OCI-LY7 (cell line): Measurements from ENCODE around the gene STK4. TPM values are rescaled to one million over a fixed set of nuclear protein-coding genes. Genes with fewer than 3 reads are reported as not detected.

Experiments
- BruUV-seq: library from RNA; stranded (reverse); fragments of 400-500 nt; replicated peaks from 2 replicates; lab custom pipeline; 2021; lab: Mats Ljungman, UMichigan
- CTCF ChIA-PET: fragments of 300-600 bp; sonication (Branson Sonifier 250); formaldehyde crosslinking; loops from one replicate; lab custom pipeline; 2022; ENCODE audit warnings: antibody characterized with exemption; ENCODE audit not compliant: unreplicated experiment; lab: Charles Lee
- POLR2A ChIA-PET: fragments of 300-600 bp; sonication (Branson Sonifier 250); formaldehyde crosslinking; loops from one replicate; lab custom pipeline; 2022; ENCODE audit warnings: antibody characterized with exemption; lab: Charles Lee
- DNase-seq: peaks from one replicate; pipeline ENCODE4 v3.0.0-alpha.2; 2015; ENCODE audit warnings: low spot score
- H2AFZ ChIP-seq: fragments of 200-600 bp; sonication (generic), shearing (Covaris generic); 2 replicates; pipeline ENCODE4 v1.6.1; 2014; ENCODE audit warnings: mild to moderate bottlenecking, antibody characterized with exemption, low read length, moderate library complexity
- H3K27ac ChIP-seq: fragments of 200-600 bp; sonication (generic); 2 replicates; pipeline ENCODE4 v1.5.1; 2014; ENCODE audit warnings: mixed run types, low read depth, mild to moderate bottlenecking, moderate library complexity, low read length, inconsistent platforms; ENCODE audit not compliant: poor library complexity, severe bottlenecking
- H3K36me3 ChIP-seq: fragments of 200-600 bp; sonication (generic); 2 replicates; pipeline ENCODE4 v1.6.1; 2014; ENCODE audit warnings: mild to moderate bottlenecking, antibody characterized with exemption, low read length, moderate library complexity, mixed read lengths; ENCODE audit not compliant: insufficient read depth
- H3K4me1 ChIP-seq: fragments of 200-600 bp; sonication (generic); 2 replicates; pipeline ENCODE4 v1.5.1; 2014; ENCODE audit warnings: mild to moderate bottlenecking, low read length; ENCODE audit not compliant: insufficient read depth, poor library complexity, severe bottlenecking
- H3K4me2 ChIP-seq: fragments of 200-600 bp; sonication (generic); 2 replicates; pipeline ENCODE4 v1.6.1; 2014; ENCODE audit warnings: mild to moderate bottlenecking, low read length
- H3K4me3 ChIP-seq: fragments of 200-600 bp; sonication (generic); 2 replicates; pipeline ENCODE4 v1.5.1; 2014; ENCODE audit warnings: mild to moderate bottlenecking, low read depth, low read length; ENCODE audit not compliant: poor library complexity, severe bottlenecking
- H3K79me2 ChIP-seq: fragments of 200-600 bp; sonication (generic); 2 replicates; pipeline ENCODE4 v1.6.1; 2016; ENCODE audit warnings: low read depth, mild to moderate bottlenecking, low read length, moderate library complexity, mixed read lengths; ENCODE audit not compliant: insufficient read depth
- H3K9me2 ChIP-seq: fragments of 200-600 bp; sonication (generic); 2 replicates; pipeline ENCODE4 v1.6.1; 2016; ENCODE audit warnings: mild to moderate bottlenecking, low read length, mixed read lengths; ENCODE audit not compliant: insufficient read depth
- H3K9me3 ChIP-seq: fragments of 200-600 bp; sonication (generic); 2 replicates; pipeline ENCODE4 v1.6.1; 2014; ENCODE audit warnings: mild to moderate bottlenecking, mixed run types, low read length, mixed read lengths
- H4K20me1 ChIP-seq: fragments of 200-600 bp; sonication (generic); 2 replicates; pipeline ENCODE4 v1.6.1; 2014; ENCODE audit warnings: mild to moderate bottlenecking, antibody characterized with exemption, low read length, moderate library complexity, mixed read lengths; ENCODE audit not compliant: insufficient read depth
- EZH2phosphoT487 ChIP-seq: fragments of 200-600 bp; sonication (generic); IDR thresholded peaks from 2 replicates; pipeline ENCODE4 v1.6.1; 2018; ENCODE audit warnings: low read depth, borderline replicate concordance, mild to moderate bottlenecking, mixed run types, antibody characterized with exemption, low read length, moderate library complexity, mixed read lengths
- intact Hi-C: fragments of 100-400 bp; cut with micrococcal nuclease; formaldehyde crosslinking; loops from one replicate; pipeline ENCODE4 v1.10.0; 2022; ENCODE audit not compliant: unreplicated experiment
- total RNA-seq, 2 experiments: library from RNA; depleted of rRNA in 1 of 2; stranded (reverse); fragments of >200 nt in 1 of 2; shearing (Covaris generic) in 1 of 2; gene quantifications; 2 replicates each; pipeline ENCODE4 v1.2.3, GENCODE V29; 2014 to 2022
- TF ChIP-seq, protein P1 (sequence below): fragments of 200-600 bp; sonication (generic); conservative IDR thresholded peaks from 2 replicates; pipeline ENCODE4 v1.5.1; 2014; ENCODE audit warnings: mild to moderate bottlenecking, antibody characterized with exemption, low read length, moderate library complexity, mixed read lengths

Gene STK4
- total RNA-seq, 2 experiments from 2014 or later: 67.9 to 140 TPM

DNA sequence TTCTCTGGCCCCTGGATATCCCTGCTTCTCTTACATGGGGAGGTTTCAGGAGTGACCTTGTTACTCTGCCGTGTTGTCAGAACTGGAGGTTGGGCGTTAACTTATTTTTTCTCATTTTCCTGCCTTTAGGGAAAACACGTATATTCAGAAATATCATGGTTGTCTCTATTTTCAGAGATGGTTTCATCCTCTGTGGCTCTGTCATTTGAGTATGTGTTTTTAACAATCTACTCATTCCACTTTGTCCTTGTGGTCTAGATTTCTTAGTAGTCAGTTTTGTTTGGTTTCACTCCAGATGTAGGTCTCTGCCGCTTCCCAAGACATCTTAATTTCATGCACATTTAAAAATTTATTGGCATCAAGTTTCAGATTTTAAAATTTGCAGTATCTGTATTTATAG lies 88.7 kb downstream of the STK4 start:
- peaks cover 41% of the 10 kb centered on the region for H3K4me1 ChIP-seq

DNA sequence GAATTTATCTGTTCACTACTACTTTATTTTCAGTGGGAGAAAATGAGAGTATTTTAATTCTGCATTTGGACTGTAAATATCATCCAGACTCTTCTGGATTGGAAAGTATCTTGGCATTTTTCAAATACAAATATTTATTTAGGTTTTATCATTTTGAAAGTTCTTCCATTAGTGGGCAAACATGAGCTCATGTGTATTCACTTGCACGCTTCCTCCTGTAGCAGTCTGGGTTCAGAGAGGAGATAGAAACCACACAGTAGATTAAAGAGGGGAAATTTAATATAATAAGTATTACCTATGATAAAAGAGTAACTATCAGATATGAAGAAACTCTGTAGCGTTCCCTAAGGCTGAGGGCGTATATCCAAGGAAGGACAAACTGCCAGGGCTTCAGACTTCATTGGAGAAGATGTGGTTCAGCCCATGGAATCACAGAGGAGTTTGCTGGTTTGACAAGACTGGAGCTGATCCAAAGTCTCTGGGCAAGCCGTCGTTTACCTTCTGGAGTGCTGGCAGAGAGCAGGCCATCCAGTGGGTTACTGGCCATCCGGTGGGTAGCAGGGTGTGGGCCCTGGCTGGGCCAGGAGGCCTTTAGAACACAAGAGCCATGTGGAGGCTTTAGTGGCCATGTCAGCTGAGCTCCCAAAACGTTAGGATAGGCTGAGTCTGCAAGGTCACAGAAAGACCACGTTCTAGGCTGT lies 90.3 kb downstream of the STK4 start:
- no TSS peak for BruUV-seq
- Histone ChIP-seq H3K9me2 (no peaks in the 10 kb centered on the region), H2AFZ (no peak overlapping the region), H3K4me2 (no peak overlapping the region), H4K20me1 (peaks cover 23% of the 10 kb centered on the region; the same call in 1 of the 2 replicates), H3K36me3 (peaks cover 75% of the 10 kb centered on the region), H3K4me3 (no peak overlapping the region), H3K4me1 (peaks cover 25% of the 10 kb centered on the region), H3K9me3 (no peaks in the 10 kb centered on the region), H3K79me2 (peaks cover 23% of the 10 kb centered on the region), H3K27ac (no peak overlapping the region)
- POLR2A ChIA-PET: interaction anchor here (0.5 to 0.7 kb wide), 4 partner anchors 21 to 916 kb away, joined by 3 to 4 read pairs (median 4); no protein-coding TSS in a partner anchor
- intact Hi-C loops: no loop called here
- CTCF ChIA-PET: no interaction called here
- no peak for DNase-seq
- TF ChIP-seq EZH2phosphoT487: no peak
- TF ChIP-seq, protein P1, sequence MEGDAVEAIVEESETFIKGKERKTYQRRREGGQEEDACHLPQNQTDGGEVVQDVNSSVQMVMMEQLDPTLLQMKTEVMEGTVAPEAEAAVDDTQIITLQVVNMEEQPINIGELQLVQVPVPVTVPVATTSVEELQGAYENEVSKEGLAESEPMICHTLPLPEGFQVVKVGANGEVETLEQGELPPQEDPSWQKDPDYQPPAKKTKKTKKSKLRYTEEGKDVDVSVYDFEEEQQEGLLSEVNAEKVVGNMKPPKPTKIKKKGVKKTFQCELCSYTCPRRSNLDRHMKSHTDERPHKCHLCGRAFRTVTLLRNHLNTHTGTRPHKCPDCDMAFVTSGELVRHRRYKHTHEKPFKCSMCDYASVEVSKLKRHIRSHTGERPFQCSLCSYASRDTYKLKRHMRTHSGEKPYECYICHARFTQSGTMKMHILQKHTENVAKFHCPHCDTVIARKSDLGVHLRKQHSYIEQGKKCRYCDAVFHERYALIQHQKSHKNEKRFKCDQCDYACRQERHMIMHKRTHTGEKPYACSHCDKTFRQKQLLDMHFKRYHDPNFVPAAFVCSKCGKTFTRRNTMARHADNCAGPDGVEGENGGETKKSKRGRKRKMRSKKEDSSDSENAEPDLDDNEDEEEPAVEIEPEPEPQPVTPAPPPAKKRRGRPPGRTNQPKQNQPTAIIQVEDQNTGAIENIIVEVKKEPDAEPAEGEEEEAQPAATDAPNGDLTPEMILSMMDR: no peak

More for the DNA sequence above, 88.7 kb downstream of the STK4 start:
- no peak overlapping the region for H3K4me2 ChIP-seq
- H3K9me2 ChIP-seq: no peaks in the 10 kb centered on the region
- peaks cover 39% of the 10 kb centered on the region for H3K79me2 ChIP-seq
- H4K20me1 ChIP-seq: peaks cover 27% of the 10 kb centered on the region; the same call in 1 of the 2 replicates
- peaks cover 61% of the 10 kb centered on the region for H3K36me3 ChIP-seq
- no TSS peak for BruUV-seq
- DNase-seq: no peak
- H3K27ac ChIP-seq: no peak overlapping the region
- no peak overlapping the region for H2AFZ ChIP-seq
- TF ChIP-seq, protein P1: no peak
- ChIA-PET CTCF (no interaction called here), POLR2A (interaction anchor here (0.6 to 0.7 kb wide), 4 partner anchors 17 to 726 kb away, joined by 3 to 7 read pairs (median 5); no protein-coding TSS in a partner anchor)
- intact Hi-C loops: no loop called here
- H3K4me3 ChIP-seq: no peak overlapping the region
- no peaks in the 10 kb centered on the region for H3K9me3 ChIP-seq
